RWPE1 (cell line): ENCODE results near the gene SH3D19.

Experiments used
- CTCF ChIA-PET: fragments of 350-600 bp; sonication (Branson Sonifier 250); formaldehyde crosslinking; extraction: SDS; loops from one replicate; lab custom pipeline; 2021; lab: Yijun Ruan, JAX
- POLR2A ChIA-PET: fragments of 400-600 bp; formaldehyde crosslinking; extraction: SDS; loops from one replicate; lab custom pipeline; 2020; ENCODE audit warnings: antibody characterized with exemption; ENCODE audit not compliant: low non-redundant PET; lab: Yijun Ruan, JAX
- DNase-seq: peaks from one replicate; pipeline ENCODE4 v3.0.0; 2012; ENCODE audit warnings: low spot score
- H3K27ac ChIP-seq: fragments of 450-650 bp; 2 replicates; pipeline ENCODE4 v1.5.1; 2017
- CTCF ChIP-seq: fragments of 450-650 bp; conservative IDR thresholded peaks from 2 replicates; pipeline ENCODE4 v1.5.1; 2017; ENCODE audit warnings: low read depth, mild to moderate bottlenecking

The SH3D19 gene

GRCh38 chr4:151166636-151167035 is 158.8 kb downstream of the SH3D19 start:
- POLR2A ChIA-PET = no interaction called here
- CTCF ChIA-PET = interaction anchor here (0.7 kb wide), 1 partner anchor 12 kb away, joined by 5 read pairs; no protein-coding TSS in a partner anchor
- TF ChIP-seq CTCF = no peak
- no peak for DNase-seq
- H3K27ac ChIP-seq = no peak overlapping the region

GRCh38 chr4:151165205-151166000 is 160.0 kb downstream of the SH3D19 start:
- TF ChIP-seq CTCF = no peak
- no peak overlapping the region for H3K27ac ChIP-seq
- CTCF ChIA-PET = no interaction called here
- POLR2A ChIA-PET = no interaction called here
- DNase-seq = no peak

GRCh38 chr4:151163855-151164254 is 161.6 kb downstream of the SH3D19 start:
- ChIA-PET CTCF (no interaction called here), POLR2A (no interaction called here)
- H3K27ac ChIP-seq = no peak overlapping the region
- DNase-seq = no peak
- TF ChIP-seq CTCF = no peak

GRCh38 chr4:151158979-151159378 is 166.4 kb downstream of the SH3D19 start:
- POLR2A ChIA-PET = no interaction called here
- DNase-seq = no peak
- no peak for TF ChIP-seq CTCF
- no peak overlapping the region for H3K27ac ChIP-seq
- CTCF ChIA-PET = interaction anchor here (0.6 to 0.7 kb wide), 2 partner anchors 24 to 60 kb away, joined by 3 to 6 read pairs; no protein-coding TSS in a partner anchor

- no peak for DNase-seq
- ChIA-PET CTCF (interaction anchor here (0.6 kb wide), 1 partner anchor 9 kb away, joined by 3 read pairs; no protein-coding TSS in a partner anchor), POLR2A (no interaction called here)
- TF ChIP-seq CTCF = no peak
- no peak overlapping the region for H3K27ac ChIP-seq
These were observed 167.9 kb downstream of the SH3D19 start for GRCh38 chr4:151157543-151157942.

GRCh38 chr4:151153585-151153984 is 171.8 kb downstream of the SH3D19 start:
- no peak for DNase-seq
- TF ChIP-seq CTCF = no peak
- ChIA-PET CTCF (no interaction called here), POLR2A (no interaction called here)
- no peak overlapping the region for H3K27ac ChIP-seq
